Measurements from ENCODE around the gene ICOSLG.
"Not testable (repeated sequence)": the region's sequence is repeated elsewhere in the genome, so short reads cannot be mapped to it uniquely, and the experiment has no call there.

DNA sequence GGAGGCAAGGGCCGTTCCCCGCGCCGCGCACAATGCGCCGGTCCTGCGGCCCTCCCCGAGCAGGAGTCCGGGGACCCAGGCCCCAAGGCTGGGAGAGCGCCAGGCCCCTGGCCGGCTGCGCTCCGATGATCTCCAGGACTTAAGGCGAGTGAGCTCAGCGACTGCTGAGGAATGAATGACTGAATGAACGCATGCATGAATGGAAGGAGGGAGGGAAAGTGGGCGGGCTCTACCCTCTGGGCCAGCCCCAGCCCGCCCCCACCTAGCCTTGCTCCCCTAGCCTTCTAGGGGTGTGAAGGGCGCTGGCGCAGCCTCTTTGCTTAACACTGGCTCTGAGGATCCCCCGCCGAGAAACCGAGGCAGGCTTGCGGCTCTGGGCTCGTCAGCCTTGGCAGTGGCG lies 538 bp upstream of the ICOSLG start:
- TF ChIP-seq EZH2phosphoT487 (conservative IDR thresholded peaks at IDR 0.05; ENCODE audit: low read length): not testable (repeated sequence)
- TF ChIP-seq, protein P1, sequence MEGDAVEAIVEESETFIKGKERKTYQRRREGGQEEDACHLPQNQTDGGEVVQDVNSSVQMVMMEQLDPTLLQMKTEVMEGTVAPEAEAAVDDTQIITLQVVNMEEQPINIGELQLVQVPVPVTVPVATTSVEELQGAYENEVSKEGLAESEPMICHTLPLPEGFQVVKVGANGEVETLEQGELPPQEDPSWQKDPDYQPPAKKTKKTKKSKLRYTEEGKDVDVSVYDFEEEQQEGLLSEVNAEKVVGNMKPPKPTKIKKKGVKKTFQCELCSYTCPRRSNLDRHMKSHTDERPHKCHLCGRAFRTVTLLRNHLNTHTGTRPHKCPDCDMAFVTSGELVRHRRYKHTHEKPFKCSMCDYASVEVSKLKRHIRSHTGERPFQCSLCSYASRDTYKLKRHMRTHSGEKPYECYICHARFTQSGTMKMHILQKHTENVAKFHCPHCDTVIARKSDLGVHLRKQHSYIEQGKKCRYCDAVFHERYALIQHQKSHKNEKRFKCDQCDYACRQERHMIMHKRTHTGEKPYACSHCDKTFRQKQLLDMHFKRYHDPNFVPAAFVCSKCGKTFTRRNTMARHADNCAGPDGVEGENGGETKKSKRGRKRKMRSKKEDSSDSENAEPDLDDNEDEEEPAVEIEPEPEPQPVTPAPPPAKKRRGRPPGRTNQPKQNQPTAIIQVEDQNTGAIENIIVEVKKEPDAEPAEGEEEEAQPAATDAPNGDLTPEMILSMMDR (IDR thresholded peaks at IDR 0.05; ENCODE audit: insufficient read depth, low read length, poor library complexity, severe bottlenecking): not testable (repeated sequence)
